Stimulated activated CD8-positive, alpha-beta memory T cell treated with anti-CD3 and anti-CD28 coated beads, Interleukin-4, amount 100 ng/mL, for 24 hours (primary cell): ENCODE results near the gene SCD.

Experiments
- DNase-seq: peaks from one replicate; pipeline ENCODE4 v3.0.0-alpha.2; 2020; ENCODE audit warnings: low read depth

Gene SCD

GRCh38 chr10:100401631-100402328 lies 54.7 kb downstream of the SCD start:
- no peak for DNase-seq

- DNase-seq: no peak
These were observed 56.7 kb downstream of the SCD start for GRCh38 chr10:100403734-100404133.

DNA sequence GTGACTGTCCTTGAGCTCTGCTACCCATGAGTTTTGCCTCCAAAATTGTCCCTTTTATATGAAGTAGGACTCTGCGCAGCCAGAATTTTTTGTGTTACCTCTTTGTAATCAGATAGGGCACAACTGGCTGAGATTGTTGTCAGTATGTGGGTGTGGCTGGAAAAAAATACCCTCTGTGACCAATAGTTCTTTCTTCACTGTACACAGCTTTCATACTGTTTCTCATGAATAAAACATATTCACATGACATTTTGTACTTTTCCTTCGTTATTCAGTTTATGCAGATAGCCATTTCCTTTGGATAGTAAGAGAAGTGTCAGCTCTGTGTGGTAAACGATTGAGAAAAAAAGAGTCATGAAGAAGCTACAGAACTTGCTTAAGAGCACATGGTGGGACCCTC lies 66.1 kb downstream of the SCD start:
- DNase-seq: no peak
